ACHN (cell line): ENCODE measurements around the gene JAGN1.

Experiments used
- DNase-seq: peaks from one replicate; pipeline ENCODE4 v3.0.0-alpha.2; 2015
- in situ Hi-C: cut with HindIII; loops from 2 replicates; pipeline ENCODE4 v1.10.0; 2017; ENCODE audit warnings: low sequenced_read_pairs, low pct_ligation_motif_present, low pct_unique_long_range_greater_than_20kb

Gene JAGN1

DNA sequence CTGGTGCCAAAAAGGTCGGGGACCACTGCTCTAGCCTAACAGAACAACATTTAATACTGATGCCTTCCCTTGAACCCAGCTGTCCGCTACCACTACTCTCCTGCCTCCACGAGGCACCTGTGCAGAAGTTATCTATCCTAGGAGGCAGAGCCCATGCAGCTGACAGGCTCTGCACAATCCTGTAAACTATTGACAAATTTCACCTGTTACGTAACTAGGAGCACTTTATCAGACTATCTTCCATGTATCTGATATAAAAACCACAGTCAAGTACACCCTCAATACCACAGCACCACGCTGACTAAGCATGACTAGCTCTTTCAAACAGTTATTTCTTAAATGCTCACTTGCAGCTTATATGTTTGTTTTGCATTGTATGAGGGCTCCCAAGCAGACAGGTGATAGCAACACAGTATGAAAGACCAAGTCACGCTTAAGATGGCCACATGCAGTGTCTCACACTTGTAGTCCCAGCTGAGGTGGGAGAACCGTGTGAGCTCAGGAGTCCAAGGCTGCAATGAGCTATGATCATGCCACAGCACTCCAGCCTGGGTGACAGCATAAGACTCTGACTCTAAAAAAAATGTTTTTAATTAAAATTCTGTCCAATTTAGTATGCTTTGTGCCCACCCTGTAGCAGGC is 22.0 kb downstream of the JAGN1 start:
- in situ Hi-C loops, result no loop called here
- DNase-seq, result no peak

GRCh38 chr3:9913601-9914000 is 23.2 kb downstream of the JAGN1 start:
- no peak for DNase-seq

DNA sequence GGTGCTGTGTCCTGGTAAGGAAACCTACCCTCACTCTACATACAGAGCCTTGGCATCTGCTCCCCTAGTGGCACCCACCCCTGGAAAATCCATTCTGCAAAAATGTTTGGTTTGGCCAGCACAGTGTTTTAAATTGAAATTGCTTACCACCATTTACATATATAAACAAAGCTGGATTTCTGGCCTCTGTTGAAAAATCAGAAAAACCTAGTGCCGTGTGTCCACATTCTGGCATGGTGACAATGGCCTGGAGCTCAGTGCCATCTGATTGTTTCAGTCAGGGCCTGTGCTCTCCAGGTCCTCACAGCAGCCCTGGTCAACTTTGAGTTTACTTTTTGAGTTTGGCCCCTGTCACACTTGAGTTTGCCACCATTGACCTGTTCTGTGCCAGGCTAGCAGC is 23.6 kb downstream of the JAGN1 start:
- no peak for DNase-seq
- in situ Hi-C loops, result no loop called here

More at GRCh38 chr3:9913601-9914000, 23.2 kb downstream of the JAGN1 start:
- in situ Hi-C loops, result no loop called here

GRCh38 chr3:9914559-9915253 is 24.3 kb downstream of the JAGN1 start:
- no peak for DNase-seq
- in situ Hi-C loops, result no loop called here

DNA sequence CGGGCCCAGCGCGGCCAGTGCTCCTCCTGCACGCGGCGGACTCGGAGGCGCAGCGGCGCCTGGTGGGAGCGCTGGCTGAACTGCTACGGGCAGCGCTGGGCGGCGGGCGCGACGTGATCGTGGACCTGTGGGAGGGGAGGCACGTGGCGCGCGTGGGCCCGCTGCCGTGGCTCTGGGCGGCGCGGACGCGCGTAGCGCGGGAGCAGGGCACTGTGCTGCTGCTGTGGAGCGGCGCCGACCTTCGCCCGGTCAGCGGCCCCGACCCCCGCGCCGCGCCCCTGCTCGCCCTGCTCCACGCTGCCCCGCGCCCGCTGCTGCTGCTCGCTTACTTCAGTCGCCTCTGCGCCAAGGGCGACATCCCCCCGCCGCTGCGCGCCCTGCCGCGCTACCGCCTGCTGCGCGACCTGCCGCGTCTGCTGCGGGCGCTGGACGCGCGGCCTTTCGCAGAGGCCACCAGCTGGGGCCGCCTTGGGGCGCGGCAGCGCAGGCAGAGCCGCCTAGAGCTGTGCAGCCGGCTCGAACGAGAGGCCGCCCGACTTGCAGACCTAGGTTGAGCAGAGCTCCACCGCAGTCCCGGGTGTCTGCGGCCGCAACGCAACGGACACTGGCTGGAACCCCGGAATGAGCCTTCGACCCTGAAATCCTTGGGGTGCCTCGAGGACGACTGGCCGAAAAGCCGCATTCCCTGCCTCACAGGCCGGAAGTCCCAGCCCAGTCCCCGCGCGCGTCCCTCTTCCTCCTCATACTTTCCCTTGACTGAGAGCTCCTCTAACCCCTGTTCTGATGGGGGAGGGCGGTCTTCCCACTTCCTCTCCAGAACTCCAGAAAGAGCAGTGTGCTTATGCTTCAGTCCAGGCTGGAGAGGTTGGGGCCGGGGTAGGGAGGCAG is 25.1 kb downstream of the JAGN1 start:
- in situ Hi-C loops, result no loop called here
- DNase-seq, result peak; percentile 51

- in situ Hi-C loops, result no loop called here
- no peak for DNase-seq
These were observed 25.9 kb downstream of the JAGN1 start for GRCh38 chr3:9916346-9916733.

GRCh38 chr3:9916734-9917680 is 26.6 kb downstream of the JAGN1 start, which contains the start of gene IL17RC:
Gene IL17RC, plus strand, starts transcription at chr3:9917098. Its CDS starts 218 bp downstream, at chr3:9917316.
- DNase-seq, result peak; percentile 87
- in situ Hi-C loops, result no loop called here

DNA sequence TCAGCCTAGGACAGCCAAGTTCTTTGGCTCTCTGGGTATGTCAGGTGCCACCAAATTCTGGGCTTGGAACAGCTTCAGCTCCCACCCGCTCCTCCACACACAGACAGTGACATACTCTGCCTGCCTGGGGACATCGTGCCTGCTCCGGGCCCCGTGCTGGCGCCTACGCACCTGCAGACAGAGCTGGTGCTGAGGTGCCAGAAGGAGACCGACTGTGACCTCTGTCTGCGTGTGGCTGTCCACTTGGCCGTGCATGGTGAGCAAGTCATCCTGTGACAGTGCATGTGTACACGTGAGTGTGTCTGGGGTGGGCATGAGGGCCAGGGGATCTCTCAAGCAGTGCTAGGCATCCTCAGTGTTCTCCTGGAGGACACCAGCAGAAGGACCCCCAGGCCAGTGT is 27.4 kb downstream of the JAGN1 start:
- no peak for DNase-seq
- in situ Hi-C loops, result no loop called here

- no peak for DNase-seq
- in situ Hi-C loops, result no loop called here
These were observed 28.0 kb downstream of the JAGN1 start for GRCh38 chr3:9918261-9919038.

- DNase-seq, result no peak
- in situ Hi-C loops, result no loop called here
These were observed 37.7 kb downstream of the JAGN1 start for GRCh38 chr3:9928158-9928557.

DNA sequence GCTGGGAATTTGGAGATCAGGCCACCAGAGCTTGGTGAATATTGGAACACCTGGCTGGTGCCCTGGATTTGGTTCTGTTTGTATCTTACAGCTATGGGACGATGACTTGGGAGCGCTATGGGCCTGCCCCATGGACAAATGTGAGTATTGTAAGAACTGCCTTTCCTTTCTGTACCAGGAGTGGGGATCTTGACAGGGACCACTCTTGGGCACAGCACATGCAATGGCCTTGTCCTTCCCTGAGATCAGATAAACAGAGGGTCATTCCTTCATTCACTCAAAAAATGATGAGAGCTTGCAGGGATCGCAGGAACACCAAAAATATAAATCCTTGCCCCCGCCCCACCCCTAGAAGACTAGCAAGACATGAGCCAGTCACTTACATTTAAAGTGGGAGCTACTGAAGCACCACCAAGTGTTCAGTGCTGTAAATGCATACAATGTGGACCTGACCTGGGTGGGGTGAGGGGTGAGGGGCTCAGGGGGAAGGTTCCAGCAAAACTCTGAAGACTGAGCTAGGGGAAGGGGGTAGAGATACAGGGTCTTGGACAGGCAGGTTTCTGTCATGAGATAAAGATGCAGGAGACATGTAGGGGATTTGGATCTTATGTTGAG is 40.5 kb downstream of the JAGN1 start:
- DNase-seq, result no peak
- in situ Hi-C loops, result no loop called here

DNA sequence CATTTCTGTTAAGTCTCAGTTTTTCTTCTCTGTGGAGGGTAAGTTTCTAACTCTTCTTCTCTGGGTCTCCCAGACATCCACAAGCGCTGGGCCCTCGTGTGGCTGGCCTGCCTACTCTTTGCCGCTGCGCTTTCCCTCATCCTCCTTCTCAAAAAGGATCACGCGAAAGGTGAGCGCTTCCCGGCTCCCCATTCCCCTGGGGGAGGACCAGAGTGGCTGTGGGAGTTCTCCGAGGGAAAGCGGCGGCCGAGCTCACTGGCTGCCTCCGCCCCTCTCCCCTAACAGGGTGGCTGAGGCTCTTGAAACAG is 42.1 kb downstream of the JAGN1 start:
- in situ Hi-C loops, result no loop called here

DNA sequence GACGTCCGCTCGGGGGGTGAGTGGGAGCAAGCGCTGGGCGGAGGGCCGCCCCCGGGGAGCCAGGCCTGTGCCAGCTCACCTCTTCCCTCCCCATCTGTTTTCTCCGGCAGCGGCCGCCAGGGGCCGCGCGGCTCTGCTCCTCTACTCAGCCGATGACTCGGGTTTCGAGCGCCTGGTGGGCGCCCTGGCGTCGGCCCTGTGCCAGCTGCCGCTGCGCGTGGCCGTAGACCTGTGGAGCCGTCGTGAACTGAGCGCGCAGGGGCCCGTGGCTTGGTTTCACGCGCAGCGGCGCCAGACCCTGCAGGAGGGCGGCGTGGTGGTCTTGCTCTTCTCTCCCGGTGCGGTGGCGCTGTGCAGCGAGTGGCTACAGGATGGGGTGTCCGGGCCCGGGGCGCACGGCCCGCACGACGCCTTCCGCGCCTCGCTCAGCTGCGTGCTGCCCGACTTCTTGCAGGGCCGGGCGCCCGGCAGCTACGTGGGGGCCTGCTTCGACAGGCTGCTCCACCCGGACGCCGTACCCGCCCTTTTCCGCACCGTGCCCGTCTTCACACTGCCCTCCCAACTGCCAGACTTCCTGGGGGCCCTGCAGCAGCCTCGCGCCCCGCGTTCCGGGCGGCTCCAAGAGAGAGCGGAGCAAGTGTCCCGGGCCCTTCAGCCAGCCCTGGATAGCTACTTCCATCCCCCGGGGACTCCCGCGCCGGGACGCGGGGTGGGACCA is 42.6 kb downstream of the JAGN1 start:
- DNase-seq, result peak; percentile 82
- in situ Hi-C loops, result no loop called here

More for the DNA sequence above, 42.1 kb downstream of the JAGN1 start:
- no peak for DNase-seq

- DNase-seq, result peak; percentile 89
- in situ Hi-C loops, result no loop called here
These were observed 43.3 kb downstream of the JAGN1 start, which contains the start of gene CRELD1 for GRCh38 chr3:9933561-9934234. Gene CRELD1, plus strand, starts transcription at chr3:9933834. Its CDS starts 605 bp downstream, at chr3:9934439.

- in situ Hi-C loops, result no loop called here
- peak; percentile 34 for DNase-seq
These were observed 43.8 kb downstream of the JAGN1 start for GRCh38 chr3:9934235-9934621.

- in situ Hi-C loops, result no loop called here
- no peak for DNase-seq
These were observed 44.6 kb downstream of the JAGN1 start for GRCh38 chr3:9934993-9935392.
